OCI-LY7 (cell line): Measurements from ENCODE around the gene ITGA2. TPM values are rescaled to one million over a fixed set of nuclear protein-coding genes. Genes with fewer than 3 reads are reported as not detected.

Experiments used
- BruUV-seq: library from RNA; stranded (reverse); fragments of 400-500 nt; replicated peaks from 2 replicates; lab custom pipeline; 2021; lab: Mats Ljungman, UMichigan
- CTCF ChIA-PET: fragments of 300-600 bp; sonication (Branson Sonifier 250); formaldehyde crosslinking; loops from one replicate; lab custom pipeline; 2022; ENCODE audit warnings: antibody characterized with exemption; ENCODE audit not compliant: unreplicated experiment; lab: Charles Lee
- POLR2A ChIA-PET: fragments of 300-600 bp; sonication (Branson Sonifier 250); formaldehyde crosslinking; loops from one replicate; lab custom pipeline; 2022; ENCODE audit warnings: antibody characterized with exemption; lab: Charles Lee
- DNase-seq: peaks from one replicate; pipeline ENCODE4 v3.0.0-alpha.2; 2015; ENCODE audit warnings: low spot score
- H2AFZ ChIP-seq: fragments of 200-600 bp; sonication (generic), shearing (Covaris generic); 2 replicates; pipeline ENCODE4 v1.6.1; 2014; ENCODE audit warnings: mild to moderate bottlenecking, antibody characterized with exemption, low read length, moderate library complexity
- H3K27ac ChIP-seq: fragments of 200-600 bp; sonication (generic); 2 replicates; pipeline ENCODE4 v1.5.1; 2014; ENCODE audit warnings: mixed run types, low read depth, mild to moderate bottlenecking, moderate library complexity, low read length, inconsistent platforms; ENCODE audit not compliant: poor library complexity, severe bottlenecking
- H3K36me3 ChIP-seq: fragments of 200-600 bp; sonication (generic); 2 replicates; pipeline ENCODE4 v1.6.1; 2014; ENCODE audit warnings: mild to moderate bottlenecking, antibody characterized with exemption, low read length, moderate library complexity, mixed read lengths; ENCODE audit not compliant: insufficient read depth
- H3K4me1 ChIP-seq: fragments of 200-600 bp; sonication (generic); 2 replicates; pipeline ENCODE4 v1.5.1; 2014; ENCODE audit warnings: mild to moderate bottlenecking, low read length; ENCODE audit not compliant: insufficient read depth, poor library complexity, severe bottlenecking
- H3K4me2 ChIP-seq: fragments of 200-600 bp; sonication (generic); 2 replicates; pipeline ENCODE4 v1.6.1; 2014; ENCODE audit warnings: mild to moderate bottlenecking, low read length
- H3K4me3 ChIP-seq: fragments of 200-600 bp; sonication (generic); 2 replicates; pipeline ENCODE4 v1.5.1; 2014; ENCODE audit warnings: mild to moderate bottlenecking, low read depth, low read length; ENCODE audit not compliant: poor library complexity, severe bottlenecking
- H3K79me2 ChIP-seq: fragments of 200-600 bp; sonication (generic); 2 replicates; pipeline ENCODE4 v1.6.1; 2016; ENCODE audit warnings: low read depth, mild to moderate bottlenecking, low read length, moderate library complexity, mixed read lengths; ENCODE audit not compliant: insufficient read depth
- H3K9me2 ChIP-seq: fragments of 200-600 bp; sonication (generic); 2 replicates; pipeline ENCODE4 v1.6.1; 2016; ENCODE audit warnings: mild to moderate bottlenecking, low read length, mixed read lengths; ENCODE audit not compliant: insufficient read depth
- H3K9me3 ChIP-seq: fragments of 200-600 bp; sonication (generic); 2 replicates; pipeline ENCODE4 v1.6.1; 2014; ENCODE audit warnings: mild to moderate bottlenecking, mixed run types, low read length, mixed read lengths
- H4K20me1 ChIP-seq: fragments of 200-600 bp; sonication (generic); 2 replicates; pipeline ENCODE4 v1.6.1; 2014; ENCODE audit warnings: mild to moderate bottlenecking, antibody characterized with exemption, low read length, moderate library complexity, mixed read lengths; ENCODE audit not compliant: insufficient read depth
- EZH2phosphoT487 ChIP-seq: fragments of 200-600 bp; sonication (generic); IDR thresholded peaks from 2 replicates; pipeline ENCODE4 v1.6.1; 2018; ENCODE audit warnings: low read depth, borderline replicate concordance, mild to moderate bottlenecking, mixed run types, antibody characterized with exemption, low read length, moderate library complexity, mixed read lengths
- intact Hi-C: fragments of 100-400 bp; cut with micrococcal nuclease; formaldehyde crosslinking; loops from one replicate; pipeline ENCODE4 v1.10.0; 2022; ENCODE audit not compliant: unreplicated experiment
- total RNA-seq, 2 experiments: library from RNA; depleted of rRNA in 1 of 2; stranded (reverse); fragments of >200 nt in 1 of 2; shearing (Covaris generic) in 1 of 2; gene quantifications; 2 replicates each; pipeline ENCODE4 v1.2.3, GENCODE V29; 2014 to 2022
- TF ChIP-seq, protein P1 (sequence below): fragments of 200-600 bp; sonication (generic); conservative IDR thresholded peaks from 2 replicates; pipeline ENCODE4 v1.5.1; 2014; ENCODE audit warnings: mild to moderate bottlenecking, antibody characterized with exemption, low read length, moderate library complexity, mixed read lengths

The ITGA2 gene
- total RNA-seq, 2 experiments from 2014 or later = not detected

DNA sequence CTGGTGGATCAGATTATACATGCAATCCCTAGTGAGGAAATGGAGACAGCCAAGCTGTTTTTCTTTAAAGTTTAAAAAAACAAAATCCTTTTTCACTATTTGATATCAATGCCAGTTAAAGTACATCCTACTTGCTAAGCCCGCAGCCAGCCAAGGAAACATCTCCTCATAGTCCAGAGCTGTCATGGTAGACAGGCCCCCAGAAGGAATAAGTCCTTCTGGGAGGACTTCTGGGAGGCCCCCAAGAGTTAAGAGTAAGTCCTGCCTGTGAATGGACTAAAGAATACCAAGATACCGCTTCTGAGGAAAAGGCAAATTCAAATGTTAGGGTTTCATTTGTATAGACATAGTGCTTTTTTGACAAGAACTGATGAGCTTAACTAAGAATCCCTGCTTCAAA is 82.1 kb downstream of the ITGA2 start:
- no peak overlapping the region for H2AFZ ChIP-seq
- H3K4me3 ChIP-seq = no peak overlapping the region
- ChIA-PET POLR2A (no interaction called here), CTCF (no interaction called here)
- intact Hi-C loops = no loop called here
- H3K4me2 ChIP-seq = no peak overlapping the region
- no peaks in the 10 kb centered on the region for H3K4me1 ChIP-seq
- H4K20me1 ChIP-seq = no peaks in the 10 kb centered on the region
- no TSS peak for BruUV-seq
- no peaks in the 10 kb centered on the region for H3K36me3 ChIP-seq
- H3K9me3 ChIP-seq = no peaks in the 10 kb centered on the region
- H3K27ac ChIP-seq = no peak overlapping the region
- H3K79me2 ChIP-seq = no peaks in the 10 kb centered on the region
- TF ChIP-seq, protein P1, sequence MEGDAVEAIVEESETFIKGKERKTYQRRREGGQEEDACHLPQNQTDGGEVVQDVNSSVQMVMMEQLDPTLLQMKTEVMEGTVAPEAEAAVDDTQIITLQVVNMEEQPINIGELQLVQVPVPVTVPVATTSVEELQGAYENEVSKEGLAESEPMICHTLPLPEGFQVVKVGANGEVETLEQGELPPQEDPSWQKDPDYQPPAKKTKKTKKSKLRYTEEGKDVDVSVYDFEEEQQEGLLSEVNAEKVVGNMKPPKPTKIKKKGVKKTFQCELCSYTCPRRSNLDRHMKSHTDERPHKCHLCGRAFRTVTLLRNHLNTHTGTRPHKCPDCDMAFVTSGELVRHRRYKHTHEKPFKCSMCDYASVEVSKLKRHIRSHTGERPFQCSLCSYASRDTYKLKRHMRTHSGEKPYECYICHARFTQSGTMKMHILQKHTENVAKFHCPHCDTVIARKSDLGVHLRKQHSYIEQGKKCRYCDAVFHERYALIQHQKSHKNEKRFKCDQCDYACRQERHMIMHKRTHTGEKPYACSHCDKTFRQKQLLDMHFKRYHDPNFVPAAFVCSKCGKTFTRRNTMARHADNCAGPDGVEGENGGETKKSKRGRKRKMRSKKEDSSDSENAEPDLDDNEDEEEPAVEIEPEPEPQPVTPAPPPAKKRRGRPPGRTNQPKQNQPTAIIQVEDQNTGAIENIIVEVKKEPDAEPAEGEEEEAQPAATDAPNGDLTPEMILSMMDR = no peak
- TF ChIP-seq EZH2phosphoT487 = no peak
- no peaks in the 10 kb centered on the region for H3K9me2 ChIP-seq
- no peak for DNase-seq

DNA sequence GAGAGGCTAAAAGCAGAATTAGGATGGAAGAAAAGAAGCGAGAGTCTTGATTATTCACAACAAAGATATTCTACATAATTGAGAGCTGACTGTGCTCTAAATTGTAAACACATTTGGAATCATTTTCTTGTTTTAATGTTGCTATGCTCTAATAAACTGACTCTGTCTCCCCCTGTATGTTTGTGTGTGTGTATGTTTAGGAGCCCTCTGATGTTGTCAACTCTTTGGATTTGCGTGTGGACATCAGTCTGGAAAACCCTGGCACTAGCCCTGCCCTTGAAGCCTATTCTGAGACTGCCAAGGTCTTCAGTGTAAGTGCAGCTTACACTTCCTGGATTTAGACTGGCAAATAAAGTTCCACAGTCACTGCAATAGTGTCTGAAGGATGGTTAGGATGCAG is 82.6 kb downstream of the ITGA2 start:
- Histone ChIP-seq H4K20me1 (no peaks in the 10 kb centered on the region), H3K4me1 (no peaks in the 10 kb centered on the region), H3K79me2 (no peaks in the 10 kb centered on the region), H3K27ac (no peak overlapping the region), H3K36me3 (no peaks in the 10 kb centered on the region), H2AFZ (no peak overlapping the region), H3K9me2 (no peaks in the 10 kb centered on the region), H3K9me3 (no peaks in the 10 kb centered on the region), H3K4me3 (no peak overlapping the region), H3K4me2 (no peak overlapping the region)
- ChIA-PET CTCF (no interaction called here), POLR2A (no interaction called here)
- TF ChIP-seq EZH2phosphoT487 = no peak
- TF ChIP-seq, protein P1 = no peak
- intact Hi-C loops = no loop called here
- DNase-seq = no peak
- no TSS peak for BruUV-seq

DNA sequence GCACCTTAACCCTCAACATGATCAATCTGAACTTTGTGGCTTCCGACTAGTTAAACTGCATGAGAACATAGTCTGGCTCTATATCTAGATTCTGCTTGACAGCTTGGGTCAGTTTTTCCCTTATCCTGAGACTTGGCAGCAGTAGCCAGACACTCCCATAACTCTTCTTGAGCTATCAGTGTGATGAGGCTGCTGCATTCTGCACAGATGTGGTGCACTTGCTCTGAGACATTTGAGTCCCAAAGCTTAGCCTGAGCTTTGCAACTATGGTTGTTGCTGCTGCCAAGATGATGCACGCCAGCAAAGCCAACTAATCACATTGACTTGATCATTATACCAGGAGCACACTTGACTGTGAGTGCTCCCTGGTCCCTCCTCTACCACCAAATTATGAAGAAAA is 84.2 kb downstream of the ITGA2 start:
- ChIA-PET CTCF (no interaction called here), POLR2A (interaction anchor here (0.7 kb wide), 1 partner anchor 10 kb away, joined by 8 read pairs; no protein-coding TSS in a partner anchor)
- no peak overlapping the region for H3K27ac ChIP-seq
- BruUV-seq = no TSS peak
- H3K36me3 ChIP-seq = no peaks in the 10 kb centered on the region
- TF ChIP-seq EZH2phosphoT487 = no peak
- TF ChIP-seq, protein P1 = no peak
- H3K79me2 ChIP-seq = no peaks in the 10 kb centered on the region
- no peaks in the 10 kb centered on the region for H3K9me3 ChIP-seq
- intact Hi-C loops = no loop called here
- H2AFZ ChIP-seq = no peak overlapping the region
- H4K20me1 ChIP-seq = no peaks in the 10 kb centered on the region
- no peak overlapping the region for H3K4me2 ChIP-seq
- H3K4me1 ChIP-seq = no peaks in the 10 kb centered on the region
- no peaks in the 10 kb centered on the region for H3K9me2 ChIP-seq
- H3K4me3 ChIP-seq = no peak overlapping the region
- DNase-seq = no peak
